Activated T-cell treated with anti-CD3 and anti-CD28 coated beads for 1 hour (primary cell): Measurements from ENCODE around the gene GPR137B.

ENCODE experiments used
- DNase-seq: peaks from one replicate; pipeline ENCODE4 v3.0.0-alpha.2; 2020; ENCODE audit warnings: low read depth

Gene GPR137B

GRCh38 chr1:236142253-236143103 lies at the start of gene GPR137B:
Gene GPR137B, plus strand, starts transcription at chr1:236142539. Its CDS starts 84 bp downstream, at chr1:236142623.
- DNase-seq, result peak; percentile 32

- DNase-seq, result no peak
Measured at GRCh38 chr1:236092899-236093298, 49.4 kb upstream of the GPR137B start.

- no peak for DNase-seq
Measured at GRCh38 chr1:236095705-236096520, 46.4 kb upstream of the GPR137B start.

GRCh38 chr1:236096660-236097482 lies 45.5 kb upstream of the GPR137B start:
- DNase-seq, result peak; percentile 65

- DNase-seq, result no peak
Measured at GRCh38 chr1:236098267-236098666, 44.1 kb upstream of the GPR137B start.

GRCh38 chr1:236099355-236099974 lies 42.9 kb upstream of the GPR137B start:
- DNase-seq, result no peak

GRCh38 chr1:236100799-236101198 lies 41.5 kb upstream of the GPR137B start:
- no peak for DNase-seq

- DNase-seq, result no peak
Measured at GRCh38 chr1:236101233-236102200, 40.8 kb upstream of the GPR137B start.

- no peak for DNase-seq
Measured at GRCh38 chr1:236102611-236103010, 39.7 kb upstream of the GPR137B start.

GRCh38 chr1:236103059-236103458 lies 39.3 kb upstream of the GPR137B start:
- no peak for DNase-seq

GRCh38 chr1:236103646-236104218 lies 38.6 kb upstream of the GPR137B start:
- DNase-seq, result peak; percentile 50

- no peak for DNase-seq
Measured at GRCh38 chr1:236107121-236107907, 35.0 kb upstream of the GPR137B start.

GRCh38 chr1:236108027-236108648 lies 34.2 kb upstream of the GPR137B start:
- DNase-seq, result no peak

GRCh38 chr1:236110137-236110536 lies 32.2 kb upstream of the GPR137B start:
- no peak for DNase-seq

- DNase-seq, result no peak
Measured at GRCh38 chr1:236111527-236112331, 30.6 kb upstream of the GPR137B start.

GRCh38 chr1:236112332-236112627 lies 30.1 kb upstream of the GPR137B start:
- no peak for DNase-seq

- no peak for DNase-seq
Measured at GRCh38 chr1:236113324-236114032, 28.9 kb upstream of the GPR137B start.
